Frontal cortex (tissue), 4 donors: ENCODE measurements around the gene AFG3L2. TPM values are rescaled to one million over a fixed set of nuclear protein-coding genes. Genes with fewer than 3 reads are reported as not detected.

Experiments
- DNase-seq, 2 donors: peaks; one replicate each; pipeline ENCODE4 v3.0.0; 2012; ENCODE audit warnings: low spot score in 2 of 2
- FAIRE-seq: peaks from 2 replicates; lab custom pipeline; 2012; peaks lifted over from hg19 to GRCh38; lab: Jason Lieb, UNC
- small RNA-seq: library from RNA; depleted of rRNA; stranded (forward); fragments of <200 nt; gene quantifications from one replicate; pipeline ENCODE3, GENCODE V24; 2014
- total RNA-seq: library from RNA; depleted of rRNA; stranded (reverse); fragments of >200 nt; gene quantifications from one replicate; pipeline ENCODE4 v1.2.3, GENCODE V29; 2014
- donor health status: control.
- donor health status: control.
- donor health status: control.

Gene AFG3L2
- total RNA-seq, 1 donor from 2014 or later = 33.8 TPM

DNA sequence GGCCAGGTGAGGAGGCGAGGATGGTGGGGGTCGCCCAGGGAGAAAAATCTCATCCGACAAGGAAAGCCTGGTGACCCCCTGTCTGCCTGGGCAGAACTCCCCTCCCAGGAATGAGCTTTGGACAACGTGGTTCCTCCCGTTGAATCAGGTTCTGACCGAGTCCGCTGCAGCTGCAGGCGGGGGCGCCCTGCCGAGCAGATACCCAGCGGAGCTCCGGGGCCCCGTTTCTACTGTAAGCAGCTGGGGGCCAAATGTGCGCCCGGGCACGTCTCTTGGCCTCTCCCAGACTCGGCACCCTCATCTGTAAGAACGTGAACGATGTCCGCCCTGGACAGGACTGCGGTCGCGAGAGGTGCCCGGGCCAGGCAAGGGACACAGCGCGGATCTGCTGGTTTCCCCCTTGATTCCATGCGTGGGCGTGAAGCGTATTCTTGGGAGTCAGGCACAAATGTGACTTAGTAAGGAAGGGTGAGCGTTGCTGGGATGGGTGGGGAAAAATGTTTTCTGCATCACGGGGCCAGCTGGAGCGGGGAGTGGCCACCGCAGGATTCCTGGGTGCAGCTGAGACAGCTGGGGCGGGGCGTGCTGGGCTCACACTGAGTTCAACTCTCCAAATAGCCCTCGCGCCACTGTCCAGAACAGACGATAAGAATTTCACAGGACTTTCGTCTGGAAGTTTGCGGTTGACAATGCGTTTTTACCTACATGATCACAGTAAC, 89.2 kb downstream of the AFG3L2 start:
- DNase-seq = peak in 1 of 2 donors; percentile 64
- no peak for FAIRE-seq

GRCh38 chr18:12287131-12287681, 89.8 kb downstream of the AFG3L2 start:
- no peak for DNase-seq
- no peak for FAIRE-seq

DNA sequence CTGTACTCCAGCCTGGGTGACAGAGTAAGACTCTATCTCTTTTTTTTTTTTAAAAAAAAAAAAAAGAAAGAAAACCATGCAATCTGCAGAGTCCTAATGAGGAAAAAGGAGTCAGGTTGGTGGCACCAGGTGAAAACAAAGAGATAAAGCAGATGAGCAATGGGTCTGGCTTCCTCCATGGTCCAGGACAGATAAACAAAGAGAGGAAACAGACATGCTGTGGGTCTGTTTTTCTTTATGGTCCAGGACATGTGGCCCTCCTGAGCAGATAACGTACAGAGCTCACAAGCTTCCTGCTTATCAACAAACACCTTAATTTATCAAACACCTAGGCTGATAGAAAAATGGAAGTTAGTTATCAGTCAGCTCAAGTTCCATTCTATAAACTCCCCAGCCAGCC, 93.4 kb downstream of the AFG3L2 start:
- no peak for DNase-seq
- no peak for FAIRE-seq

DNA sequence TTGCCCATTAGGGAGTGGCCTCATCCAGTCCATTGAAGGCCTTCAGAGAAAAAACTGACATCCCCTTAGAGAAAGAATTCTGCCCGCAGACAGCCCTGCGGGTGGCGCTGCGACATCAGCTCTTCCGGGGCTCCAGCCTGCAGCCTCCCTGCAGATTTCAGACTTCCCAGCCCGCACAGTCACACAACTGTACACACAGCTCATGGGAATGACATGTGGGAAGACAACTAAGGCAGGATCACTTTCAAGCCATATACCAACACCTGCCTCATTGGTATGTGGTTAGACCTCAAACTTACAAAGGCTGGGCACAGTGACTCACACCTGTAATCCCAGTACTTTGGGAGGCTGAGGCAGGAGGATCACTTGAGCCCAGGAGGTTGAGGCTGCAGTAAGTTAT, 93.8 kb downstream of the AFG3L2 start:
- FAIRE-seq = no peak
- DNase-seq = no peak

DNA sequence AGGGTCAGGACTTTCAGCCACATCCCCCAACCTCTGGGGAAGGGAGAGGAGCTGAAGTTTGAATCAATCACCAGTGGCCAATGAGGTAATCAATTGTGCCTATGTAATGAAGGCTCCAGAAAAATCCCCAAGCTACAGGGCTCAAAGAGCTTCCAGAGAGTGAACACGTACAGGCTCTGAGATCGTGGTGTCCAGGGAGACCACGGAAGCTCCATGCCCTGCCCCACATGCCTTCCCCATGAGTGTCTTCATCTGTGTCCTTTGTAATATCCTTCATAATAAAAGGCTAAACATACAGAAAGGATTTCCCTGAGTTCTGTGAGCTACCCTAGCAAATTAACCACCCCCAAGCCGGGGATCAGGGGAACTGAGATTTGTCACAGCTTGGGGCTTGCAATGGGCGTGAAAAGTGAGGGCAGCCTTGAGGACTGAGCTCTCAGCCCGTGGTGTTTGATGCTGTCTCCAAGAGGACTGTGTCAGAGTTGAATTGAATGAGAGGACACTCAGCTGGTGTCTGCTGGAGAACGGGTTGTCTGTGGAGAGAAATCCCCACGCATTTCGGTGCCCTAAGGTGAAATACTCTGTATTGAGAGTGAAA, 94.5 kb downstream of the AFG3L2 start:
- FAIRE-seq (no peak), DNase-seq (no peak)

- no peak for DNase-seq
- FAIRE-seq = no peak
Measured at GRCh38 chr18:12281861-12282260, 95.2 kb downstream of the AFG3L2 start.

GRCh38 chr18:12279781-12280531, 97.1 kb downstream of the AFG3L2 start:
- FAIRE-seq (no peak), DNase-seq (no peak)

Small RNAs within 50 kb of the gene (small RNA-seq; reads per million reads assigned to genes)
- not detected for gene RNU6-170P
- not detected for gene RNU7-129P

Other genes starting within 250 kb of the AFG3L2 start
- gene CIDEA, start 122.9 kb downstream of the AFG3L2 start, total RNA-seq = 1.6 TPM
- 33.0 TPM for gene TUBB6, start 69.0 kb downstream of the AFG3L2 start, total RNA-seq
- 3.3 TPM for gene PRELID3A, start 30.7 kb upstream of the AFG3L2 start, total RNA-seq